Transverse colon (tissue), 4 donors: ENCODE measurements around the gene PHYHIPL.

ENCODE experiments used
- EP300 ChIP-seq: sonication (generic); formaldehyde crosslinking; IDR thresholded peaks from one replicate; pipeline ENCODE4 v1.6.1; 2017; ENCODE audit warnings: antibody characterized with exemption, low read depth
- POLR2A ChIP-seq: fragments of 450-650 bp; IDR thresholded peaks from one replicate; pipeline ENCODE4 v1.6.1; 2016; ENCODE audit warnings: antibody characterized with exemption, mild to moderate bottlenecking, moderate library complexity
- POLR2AphosphoS5 ChIP-seq, 3 donors: sonication (generic); formaldehyde crosslinking; IDR thresholded peaks; one replicate each; pipeline ENCODE4 v1.6.1; 2016; ENCODE audit warnings: antibody characterized with exemption in 3 of 3
- TF ChIP-seq, protein P1 (sequence below), 5 experiments: fragments of 200-600 bp in 3 of 5; fragments of 450-650 bp in 2 of 5; sonication (generic) in 3 of 5; IDR thresholded peaks; 1 replicate in 2 of 5; 2 replicates in 3 of 5; pipeline ENCODE4 v1.5.1; 2016 to 2017; ENCODE audit warnings: antibody characterized with exemption in 5 of 5, inconsistent platforms in 3 of 5, mild to moderate bottlenecking in 2 of 5, moderate library complexity in 1 of 5

DNA sequence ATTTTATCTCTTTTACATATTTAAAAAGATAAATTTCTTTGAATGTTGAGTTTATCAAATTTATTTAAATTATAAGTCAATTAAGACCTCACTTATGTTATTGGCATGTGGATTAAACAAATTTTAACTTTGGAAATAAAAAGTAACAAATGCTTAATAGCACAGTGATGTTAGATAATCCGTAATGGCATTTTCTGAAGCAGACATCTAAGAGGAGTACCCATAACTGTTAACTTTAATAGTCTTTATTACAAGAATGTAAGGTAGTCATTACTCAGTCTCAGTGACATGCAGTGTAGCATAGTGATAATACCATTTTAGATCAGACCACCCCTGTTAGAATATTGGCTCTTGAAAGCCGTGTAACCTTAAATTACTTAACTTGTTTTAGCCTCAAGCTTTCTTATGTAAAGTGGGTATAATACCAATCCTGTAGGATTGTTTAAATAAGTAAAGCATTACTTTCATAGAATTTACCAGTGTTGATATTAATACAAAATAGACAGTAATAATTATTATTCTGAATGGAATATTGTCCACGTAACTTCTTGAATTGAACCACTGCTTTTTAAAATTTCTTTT lies 4.3 kb downstream of the PHYHIPL start:
- TF ChIP-seq, protein P1, sequence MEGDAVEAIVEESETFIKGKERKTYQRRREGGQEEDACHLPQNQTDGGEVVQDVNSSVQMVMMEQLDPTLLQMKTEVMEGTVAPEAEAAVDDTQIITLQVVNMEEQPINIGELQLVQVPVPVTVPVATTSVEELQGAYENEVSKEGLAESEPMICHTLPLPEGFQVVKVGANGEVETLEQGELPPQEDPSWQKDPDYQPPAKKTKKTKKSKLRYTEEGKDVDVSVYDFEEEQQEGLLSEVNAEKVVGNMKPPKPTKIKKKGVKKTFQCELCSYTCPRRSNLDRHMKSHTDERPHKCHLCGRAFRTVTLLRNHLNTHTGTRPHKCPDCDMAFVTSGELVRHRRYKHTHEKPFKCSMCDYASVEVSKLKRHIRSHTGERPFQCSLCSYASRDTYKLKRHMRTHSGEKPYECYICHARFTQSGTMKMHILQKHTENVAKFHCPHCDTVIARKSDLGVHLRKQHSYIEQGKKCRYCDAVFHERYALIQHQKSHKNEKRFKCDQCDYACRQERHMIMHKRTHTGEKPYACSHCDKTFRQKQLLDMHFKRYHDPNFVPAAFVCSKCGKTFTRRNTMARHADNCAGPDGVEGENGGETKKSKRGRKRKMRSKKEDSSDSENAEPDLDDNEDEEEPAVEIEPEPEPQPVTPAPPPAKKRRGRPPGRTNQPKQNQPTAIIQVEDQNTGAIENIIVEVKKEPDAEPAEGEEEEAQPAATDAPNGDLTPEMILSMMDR (IDR thresholded peaks at IDR 0.05): no peak
- TF ChIP-seq EP300 (no peak), POLR2AphosphoS5 (IDR thresholded peaks at IDR 0.05) (no peak), POLR2A (no peak)
